NCI-H345 treated with DMSO at 0.1 percent for 48 hours (cell line): ENCODE results near the gene SLC25A10.

Experiments
- DNase-seq: peaks from one replicate; lab custom pipeline; 2025; ENCODE audit not compliant: unreplicated experiment; lab: John Stamatoyannopoulos, UW

The SLC25A10 gene

DNA sequence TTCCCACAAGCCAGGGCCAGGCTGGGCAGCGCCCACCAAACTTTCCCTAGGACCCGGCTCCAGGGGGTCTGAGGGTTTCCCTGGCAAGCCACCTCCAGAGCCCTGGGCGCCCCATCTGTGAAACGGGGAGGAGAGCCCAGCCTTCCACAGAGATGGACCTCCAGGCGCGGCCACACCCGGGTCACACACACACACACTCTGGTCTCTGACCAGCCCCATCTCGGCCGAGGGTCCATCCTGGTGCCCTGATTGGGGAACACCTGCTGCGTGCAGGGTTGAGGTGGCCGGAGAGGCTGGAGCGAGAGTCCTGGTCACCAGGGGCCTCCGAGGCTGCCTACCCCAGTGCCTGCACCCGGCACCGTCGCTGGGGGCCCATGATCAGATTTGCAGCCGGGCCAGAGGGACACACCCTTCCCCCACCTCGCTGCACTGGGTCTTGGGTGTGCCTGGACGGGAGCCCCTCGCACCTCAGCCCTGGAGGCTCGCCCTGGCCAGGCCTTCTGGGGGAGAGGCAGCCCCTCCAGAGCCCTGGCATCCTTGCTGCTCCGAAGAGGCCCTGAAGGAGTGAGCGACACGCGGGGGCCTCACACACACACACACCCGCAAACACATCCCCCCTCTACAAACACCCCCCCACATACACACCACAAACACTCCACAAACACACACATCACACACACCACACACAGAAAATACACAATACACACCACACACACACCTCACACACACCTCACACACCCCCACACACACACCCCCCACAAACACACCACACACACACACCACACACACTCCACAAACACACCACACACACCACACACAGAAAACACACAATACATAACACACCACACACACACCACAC, 29.7 kb downstream of the SLC25A10 start:
- no peak for DNase-seq
